NCI-H2227 treated with DMSO at 0.1 percent for 48 hours (cell line): ENCODE results near the gene YES1.
A peak's percentile ranks its signal among the peaks of the same experiment; 100 is the strongest.

Experiments used
- DNase-seq: peaks from one replicate; lab custom pipeline; 2025; lab: John Stamatoyannopoulos, UW

The YES1 gene

GRCh38 chr18:811892-812375, at the start of gene YES1:
Gene YES1 (minus strand): TSS chr18:812242. CDS start chr18:756827, 55,415 bp downstream.
- no peak for DNase-seq

- no peak for DNase-seq
Observed at GRCh38 chr18:857986-858385, 45.9 kb upstream of the YES1 start.

GRCh38 chr18:853471-853870, 41.4 kb upstream of the YES1 start:
- DNase-seq, result no peak

GRCh38 chr18:850960-851359, 38.9 kb upstream of the YES1 start:
- no peak for DNase-seq

- no peak for DNase-seq
Observed at GRCh38 chr18:849021-849420, 37.0 kb upstream of the YES1 start.

GRCh38 chr18:848062-848861, 36.2 kb upstream of the YES1 start:
- DNase-seq, result no peak

- DNase-seq, result no peak
Observed at GRCh38 chr18:845152-845819, 33.2 kb upstream of the YES1 start.

- DNase-seq, result no peak
Observed at GRCh38 chr18:841647-842370, 29.8 kb upstream of the YES1 start.

- DNase-seq, result no peak
Observed at GRCh38 chr18:840516-840915, 28.5 kb upstream of the YES1 start.

GRCh38 chr18:840023-840408, 28.0 kb upstream of the YES1 start:
- DNase-seq, result no peak

- DNase-seq, result peak; percentile 68
Observed at GRCh38 chr18:839224-840022, 27.4 kb upstream of the YES1 start.

GRCh38 chr18:837922-838321, 25.9 kb upstream of the YES1 start:
- DNase-seq, result no peak

GRCh38 chr18:834082-834720, 22.2 kb upstream of the YES1 start:
- DNase-seq, result no peak

- DNase-seq, result no peak
Observed at GRCh38 chr18:833197-833596, 21.2 kb upstream of the YES1 start.

- DNase-seq, result peak; percentile 21
Observed at GRCh38 chr18:832085-832681, 20.1 kb upstream of the YES1 start.

- DNase-seq, result no peak
Observed at GRCh38 chr18:830315-830901, 18.4 kb upstream of the YES1 start.

GRCh38 chr18:829432-829831, 17.4 kb upstream of the YES1 start:
- no peak for DNase-seq

GRCh38 chr18:827093-827677, 15.1 kb upstream of the YES1 start:
- DNase-seq, result no peak

- DNase-seq, result no peak
Observed at GRCh38 chr18:825891-826585, 14.0 kb upstream of the YES1 start.

- no peak for DNase-seq
Observed at GRCh38 chr18:824179-824578, 12.1 kb upstream of the YES1 start.
